OCI-M2 (cell line): ENCODE results near the gene FBL.
"Not testable (repeated sequence)": the region's sequence is repeated elsewhere in the genome, so short reads cannot be mapped to it uniquely, and the experiment has no call there.

Experiments used
- DNase-seq: peaks from one replicate; lab custom pipeline; 2025; ENCODE audit not compliant: unreplicated experiment; lab: John Stamatoyannopoulos, UW

FBL gene

DNA sequence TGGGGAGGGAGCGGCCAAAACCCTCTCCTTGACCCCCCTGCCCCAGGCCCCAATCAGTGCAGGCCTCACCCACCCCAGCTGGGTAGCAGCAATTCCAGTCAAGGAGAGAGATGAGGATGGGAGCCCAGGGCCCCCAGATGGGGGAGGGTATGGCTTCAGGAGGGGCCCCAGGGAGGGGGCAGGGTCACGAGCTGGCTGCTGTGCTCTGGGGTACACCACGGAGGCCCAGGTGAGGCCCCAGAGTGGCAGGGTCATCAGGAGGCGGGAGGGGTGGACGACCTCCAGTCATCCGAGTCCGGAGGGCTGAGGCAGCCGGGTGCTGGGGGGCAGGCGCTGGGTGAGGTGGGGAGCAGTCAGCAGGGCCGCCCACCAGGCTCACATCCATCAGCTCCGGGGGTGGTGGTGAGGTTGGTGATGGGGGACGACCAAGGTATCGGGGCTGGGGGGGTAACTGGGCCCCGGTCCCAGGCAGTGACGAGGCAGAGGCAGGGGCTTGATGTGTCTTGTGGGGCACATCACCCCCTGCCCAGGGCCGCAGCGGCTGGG, 20.6 kb downstream of the FBL start:
- DNase-seq: no peak

DNA sequence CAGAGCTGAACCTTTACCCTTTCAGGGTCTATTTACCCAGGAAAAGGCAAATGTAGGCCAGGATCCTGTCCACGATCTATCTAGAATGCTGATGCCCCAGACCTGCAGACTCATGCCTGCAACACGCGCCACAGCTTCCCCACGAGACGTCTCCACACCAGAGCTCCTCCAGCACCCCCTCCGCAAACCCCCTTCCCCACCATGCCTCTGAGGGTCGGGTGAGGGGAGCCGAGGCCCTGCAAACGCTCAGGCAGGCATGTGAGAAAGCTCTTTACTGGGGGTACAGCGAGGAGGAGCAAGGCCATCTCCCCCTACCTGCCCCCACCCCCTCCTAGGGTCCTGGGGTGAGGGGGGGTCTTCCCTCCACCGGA, 21.1 kb downstream of the FBL start:
- DNase-seq: no peak

DNA sequence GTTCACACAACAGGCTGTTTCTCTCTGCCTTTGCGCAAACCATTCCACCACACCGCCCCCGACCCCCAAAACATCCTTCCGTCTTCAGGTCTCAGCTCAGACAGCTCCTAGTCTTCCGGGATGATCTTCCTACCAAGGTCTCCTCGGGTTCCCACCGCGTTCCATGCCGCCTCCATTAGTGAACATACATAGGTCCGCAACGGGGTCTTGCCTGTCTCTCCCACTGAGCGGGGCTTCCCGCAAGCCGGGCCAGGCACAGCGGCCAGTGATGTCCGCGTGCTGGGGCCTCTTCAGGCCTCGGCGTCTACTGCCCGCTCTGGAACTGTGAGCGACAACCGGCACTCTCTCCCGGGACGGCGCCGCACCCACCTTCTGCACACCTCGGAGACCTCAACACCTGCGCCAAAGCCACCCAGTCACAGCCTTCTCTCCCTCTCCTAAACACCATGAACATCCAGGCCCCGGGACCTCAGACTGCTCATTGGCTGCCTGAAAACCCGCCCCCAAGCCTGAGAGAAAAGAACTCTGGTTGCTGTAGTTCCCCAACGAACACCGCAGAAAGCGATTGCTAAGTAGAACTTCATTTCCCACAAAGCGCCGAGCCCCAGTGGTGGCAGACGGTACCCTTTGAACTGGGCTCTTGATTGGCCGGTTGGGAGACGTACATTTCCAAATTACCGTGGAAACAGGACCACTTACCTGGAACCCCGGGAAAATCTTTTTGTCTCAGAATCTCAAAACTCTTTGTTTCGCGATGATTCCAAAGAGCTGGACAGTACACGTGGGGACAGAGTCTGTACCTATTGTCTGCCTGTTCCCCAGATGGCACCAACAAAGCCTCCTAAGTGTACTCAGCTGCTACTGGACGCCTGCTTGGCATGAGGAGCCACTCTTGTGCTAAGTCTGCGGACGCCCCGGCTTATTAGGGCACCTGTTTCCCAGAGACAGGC, 21.8 kb downstream of the FBL start:
- peak; percentile 95 for DNase-seq

DNA sequence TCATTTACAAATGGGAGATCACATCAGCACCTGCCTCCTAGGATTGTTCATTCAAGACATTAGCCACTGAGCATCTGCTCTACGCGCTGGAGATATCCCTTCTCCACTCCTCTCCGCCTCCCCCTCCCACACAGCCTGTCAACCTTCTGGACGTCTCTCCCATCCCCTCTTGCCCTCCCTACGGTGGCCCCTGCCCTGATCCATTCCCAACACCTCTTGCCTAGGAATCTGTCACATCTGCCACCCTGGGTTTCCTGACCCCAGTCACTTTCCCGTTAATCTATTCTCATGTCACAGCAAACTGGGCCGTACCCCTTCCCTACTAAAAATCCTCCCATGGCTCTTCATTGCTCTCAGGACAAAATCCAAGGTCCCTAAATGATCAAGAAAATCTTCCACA, 22.5 kb downstream of the FBL start:
- no peak for DNase-seq

DNA sequence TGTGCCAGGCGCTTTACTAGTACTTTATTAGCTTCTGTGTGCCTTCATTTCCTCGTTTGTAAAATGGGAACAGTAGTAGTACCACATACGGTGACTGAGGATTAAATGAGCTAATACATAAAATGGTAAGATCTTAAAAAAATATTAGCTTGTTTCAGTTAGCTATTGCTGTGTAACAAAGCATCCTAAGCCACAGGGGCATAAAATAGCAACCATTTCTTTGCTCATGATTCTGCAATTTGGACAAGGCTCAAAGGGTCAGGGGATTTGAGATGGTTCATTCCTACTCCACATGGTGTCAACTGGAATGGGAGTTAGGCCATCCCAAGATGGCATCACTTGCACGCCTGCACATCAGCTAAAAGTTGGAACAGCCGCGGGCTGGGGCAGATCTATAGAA, 25.5 kb downstream of the FBL start:
- no peak for DNase-seq

DNA sequence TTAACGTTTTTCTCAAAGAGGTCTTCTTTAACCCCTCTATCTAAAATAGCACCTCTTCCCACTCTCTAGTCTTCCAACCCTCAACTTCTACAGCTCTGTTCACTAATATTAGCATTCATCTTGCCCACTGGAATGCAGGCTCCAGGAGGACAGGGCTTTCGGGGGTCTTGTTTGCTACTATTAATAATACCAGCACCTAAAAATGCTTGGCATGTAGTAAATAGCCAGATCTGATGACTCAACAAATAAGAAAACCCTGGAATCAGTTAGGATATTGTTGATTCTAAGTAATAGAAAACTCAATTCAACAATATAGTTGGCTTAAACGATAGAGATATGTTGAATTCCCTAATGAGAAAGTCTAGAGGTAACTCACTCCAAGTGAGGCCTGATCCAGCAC, 26.4 kb downstream of the FBL start:
- DNase-seq: no peak

DNA sequence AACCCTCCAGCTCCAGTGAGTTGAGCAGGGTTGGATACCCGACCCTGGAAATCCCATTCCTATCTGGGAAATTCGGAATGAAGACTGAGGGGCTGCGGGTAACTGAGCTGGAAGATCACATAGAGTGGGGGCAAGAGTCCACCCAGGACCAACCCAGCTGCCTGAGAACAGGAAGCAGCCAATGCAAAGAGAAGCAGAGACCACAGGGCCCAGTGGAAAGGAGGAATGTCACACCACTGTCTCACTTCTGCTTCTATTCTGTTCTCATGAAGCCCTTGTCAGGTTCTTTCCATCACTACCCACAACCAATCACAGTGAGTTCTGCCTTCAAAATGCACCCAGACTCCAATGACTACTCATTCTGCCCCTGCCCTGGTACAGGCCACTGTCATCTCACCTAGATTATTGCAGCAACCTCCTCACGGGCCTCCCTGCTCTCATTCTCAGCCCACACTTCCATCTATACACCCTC, 27.5 kb downstream of the FBL start:
- DNase-seq: no peak

DNA sequence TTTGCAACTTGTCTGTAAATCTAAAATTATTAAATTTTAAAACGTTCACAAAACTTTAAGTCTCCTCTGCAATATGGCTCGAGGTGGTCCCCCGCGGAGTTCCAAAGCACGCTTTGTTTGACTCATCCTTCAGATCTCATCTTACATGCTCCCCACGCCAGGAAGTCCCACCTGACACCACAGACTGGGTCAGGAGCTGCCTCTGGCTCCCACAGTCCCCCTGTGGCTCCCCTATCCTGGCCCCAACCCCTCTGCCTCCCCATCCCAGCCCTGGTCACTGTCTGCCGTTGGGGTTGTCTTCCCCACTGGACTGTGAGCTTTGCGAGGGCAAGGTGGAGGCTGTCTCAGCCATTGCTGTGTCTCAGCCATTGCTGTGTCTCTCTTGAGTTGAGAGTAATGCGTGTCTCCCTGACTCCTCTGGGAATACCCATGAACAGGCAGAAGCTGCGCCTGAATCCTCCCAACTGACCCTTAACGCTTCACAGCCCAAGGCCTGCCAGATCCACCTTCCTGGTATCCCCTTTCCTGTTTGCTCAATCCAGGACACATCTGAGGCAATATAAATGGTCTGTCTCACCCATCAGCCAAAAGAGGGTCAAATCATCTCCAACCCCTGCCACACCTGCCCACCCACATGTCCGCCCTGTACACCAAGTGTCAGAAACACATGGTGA, 28.2 kb downstream of the FBL start:
- DNase-seq: no peak

DNA sequence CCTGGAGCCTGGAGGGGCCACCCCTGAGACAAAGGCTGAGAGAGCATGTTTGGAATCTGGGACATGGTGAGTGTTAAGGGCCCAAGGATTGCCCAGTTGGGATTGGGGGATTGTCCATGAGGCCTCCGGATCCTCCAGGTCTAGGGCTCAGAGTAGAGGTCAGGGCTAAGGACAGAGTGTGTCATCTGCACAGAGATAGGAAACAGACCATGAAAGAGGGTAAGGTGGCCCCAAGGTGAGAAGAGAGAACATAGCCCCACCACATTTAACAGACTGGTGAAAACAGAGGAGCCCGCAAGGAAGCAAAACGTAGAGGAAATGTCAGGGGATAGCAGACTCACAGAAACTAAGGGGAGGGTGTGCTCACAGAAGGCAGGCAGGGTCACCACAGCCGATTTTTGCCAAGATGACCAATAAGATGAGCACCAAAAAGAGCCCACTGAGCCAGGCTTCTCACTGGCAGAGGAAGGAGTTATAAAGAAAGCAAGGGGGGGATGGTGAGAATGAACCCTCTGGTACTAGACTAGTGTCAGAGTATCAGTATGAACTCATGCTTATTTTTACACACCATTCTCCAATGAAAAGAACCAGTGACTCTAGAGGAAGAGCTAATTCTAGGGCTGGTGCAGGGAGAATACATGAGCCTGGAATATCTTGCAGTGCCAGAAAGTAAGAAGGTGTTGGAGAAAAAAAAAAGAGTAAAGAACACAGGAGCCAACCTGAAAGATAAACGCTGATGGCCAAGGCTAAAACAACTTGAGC, 29.7 kb downstream of the FBL start:
- DNase-seq: no peak

DNA sequence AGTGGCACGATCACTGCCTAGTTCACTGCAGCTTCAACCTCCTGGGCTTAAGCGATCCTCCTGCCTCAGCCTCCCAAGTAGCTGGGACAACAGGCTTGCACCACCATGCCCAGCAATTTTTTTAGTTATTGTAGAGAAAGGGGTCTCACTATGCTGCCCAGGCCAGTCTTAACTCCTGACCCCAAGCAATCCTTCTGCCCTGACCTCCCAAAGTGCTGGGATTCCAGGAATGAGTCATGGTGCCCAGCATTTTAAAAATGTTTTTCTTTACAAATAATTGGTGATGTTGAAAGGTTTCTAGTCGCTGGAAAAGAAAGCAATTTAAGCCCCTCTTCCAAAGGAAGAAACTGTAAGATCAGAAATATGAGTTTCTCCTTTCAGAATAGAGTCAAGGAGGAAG, 31.6 kb downstream of the FBL start:
- no peak for DNase-seq

DNA sequence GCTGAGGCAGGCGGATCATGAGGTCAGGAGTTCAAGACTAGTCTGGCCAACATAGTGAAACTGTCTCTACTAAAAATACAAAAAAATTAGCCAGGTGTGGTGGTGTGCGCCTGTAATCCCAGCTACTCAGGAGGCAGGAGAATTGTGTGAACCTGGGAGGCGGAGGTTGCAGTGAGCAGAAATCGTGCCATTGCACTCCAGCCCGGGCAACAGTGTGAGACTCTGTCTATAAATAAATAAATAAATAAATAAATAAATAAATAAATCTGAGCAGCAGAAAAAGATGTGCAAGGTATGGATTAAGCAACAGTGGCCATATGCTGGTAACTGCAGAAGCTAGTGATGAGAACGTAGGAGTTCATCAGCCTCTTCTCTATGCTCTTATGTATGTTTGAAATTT, 32.1 kb downstream of the FBL start:
- not testable (repeated sequence) for DNase-seq

DNA sequence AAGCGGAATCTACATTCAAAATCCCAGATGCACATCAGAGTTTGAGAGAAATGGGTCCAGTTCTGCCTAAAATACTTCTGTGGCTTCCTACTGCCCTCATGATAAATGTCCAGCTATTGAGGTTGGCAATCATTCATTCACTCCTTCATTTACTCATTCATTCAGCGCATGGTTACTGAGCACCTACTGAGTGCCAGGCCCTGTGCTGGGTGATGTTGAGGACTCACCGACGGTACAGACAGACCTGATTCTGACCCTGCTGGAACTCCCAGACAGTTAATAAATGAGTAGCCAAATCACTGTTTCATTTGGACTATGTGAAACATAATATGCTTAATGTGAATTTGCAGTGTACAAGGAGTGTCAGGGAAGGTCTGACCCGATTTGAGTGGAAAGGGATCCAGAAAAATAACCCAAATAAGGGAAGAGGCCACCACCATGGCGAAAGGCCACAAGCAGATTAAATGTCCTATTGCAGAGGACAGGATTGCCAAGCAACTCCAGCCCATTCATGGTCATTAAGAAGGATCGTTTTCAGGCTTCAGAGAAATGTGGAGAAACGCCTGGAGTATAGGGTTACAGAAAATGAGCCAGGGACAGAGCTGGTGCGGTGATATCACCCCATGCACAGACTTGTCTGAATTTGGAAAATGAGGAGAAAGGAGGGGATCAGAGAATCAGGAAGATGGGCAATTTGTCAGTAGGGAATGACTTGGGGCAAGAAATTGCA, 32.8 kb downstream of the FBL start:
- DNase-seq: no peak

DNA sequence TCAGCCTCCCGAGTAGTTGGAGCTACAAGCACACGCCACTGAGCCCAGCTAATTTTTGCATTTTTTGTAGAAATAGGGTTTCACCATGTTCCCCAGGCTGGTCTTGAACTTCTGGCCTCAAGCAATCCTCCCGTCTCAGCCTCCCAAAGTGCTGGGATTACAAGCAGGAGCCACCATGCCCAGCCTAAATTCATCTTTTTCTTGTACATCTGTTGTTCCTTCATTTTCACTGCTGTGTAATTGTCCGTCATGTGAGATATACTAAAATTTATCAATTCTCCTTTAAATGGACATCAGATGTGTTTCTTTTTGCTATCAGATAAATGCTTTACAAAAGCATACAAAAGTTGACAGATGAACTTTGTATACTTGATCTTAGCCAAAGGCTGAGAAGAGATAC, 35.1 kb downstream of the FBL start:
- DNase-seq: no peak

DNA sequence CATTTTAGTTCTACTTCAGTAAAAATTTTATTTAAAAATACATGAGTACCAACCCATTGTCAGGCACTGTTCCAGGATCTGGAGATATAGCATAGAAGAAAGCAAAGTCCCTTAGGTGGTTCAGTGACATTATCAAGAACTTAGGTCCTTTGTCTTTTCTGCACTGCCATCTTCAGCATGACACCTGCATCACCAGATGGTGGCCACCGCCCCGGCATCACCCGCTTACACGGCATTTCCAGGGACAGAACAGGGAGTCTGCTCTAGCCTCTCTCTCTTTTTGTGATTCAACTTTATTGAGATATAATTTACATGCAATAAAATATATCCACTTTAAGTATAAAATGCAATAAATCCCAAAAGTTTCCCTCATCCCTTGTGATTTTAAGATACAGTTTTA, 35.8 kb downstream of the FBL start:
- no peak for DNase-seq

DNA sequence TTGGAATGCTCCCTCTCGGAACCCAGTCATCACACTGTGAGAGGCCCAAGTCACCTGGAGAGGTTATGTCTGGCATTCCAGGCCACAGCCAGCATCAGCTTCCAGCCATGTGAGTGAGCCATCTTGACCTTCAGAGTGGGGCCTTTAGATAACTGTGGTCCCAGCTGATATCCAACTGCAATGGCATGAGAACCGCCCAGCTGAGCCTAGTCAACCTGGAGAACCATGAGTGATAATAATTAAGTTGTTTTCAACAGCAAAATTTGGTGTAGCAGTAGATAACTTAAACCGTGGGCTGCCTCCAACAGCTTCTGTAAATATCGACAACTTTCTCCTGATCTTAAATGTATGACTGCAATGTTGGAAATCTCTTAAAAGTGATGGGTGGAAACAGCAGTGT, 36.8 kb downstream of the FBL start:
- no peak for DNase-seq

DNA sequence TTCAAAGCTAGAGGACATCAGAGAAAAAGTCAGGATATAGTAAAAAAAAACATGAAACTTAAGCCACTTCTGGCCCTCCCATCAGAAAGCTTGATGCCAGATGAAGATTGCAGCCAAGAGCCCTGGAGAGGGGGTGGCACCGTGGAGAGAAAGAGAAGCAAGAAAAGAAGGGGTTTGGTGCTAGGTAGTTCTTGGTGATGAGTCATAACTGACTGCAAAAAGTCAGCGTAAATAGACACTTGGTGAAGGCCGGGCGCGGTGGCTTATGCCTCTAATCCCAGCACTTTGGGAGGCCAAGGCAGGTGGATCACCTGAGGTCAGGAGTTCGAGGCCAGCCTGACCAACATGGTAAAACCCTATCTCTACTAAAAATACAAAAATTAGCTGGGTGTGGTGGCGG, 37.5 kb downstream of the FBL start:
- not testable (repeated sequence) for DNase-seq

DNA sequence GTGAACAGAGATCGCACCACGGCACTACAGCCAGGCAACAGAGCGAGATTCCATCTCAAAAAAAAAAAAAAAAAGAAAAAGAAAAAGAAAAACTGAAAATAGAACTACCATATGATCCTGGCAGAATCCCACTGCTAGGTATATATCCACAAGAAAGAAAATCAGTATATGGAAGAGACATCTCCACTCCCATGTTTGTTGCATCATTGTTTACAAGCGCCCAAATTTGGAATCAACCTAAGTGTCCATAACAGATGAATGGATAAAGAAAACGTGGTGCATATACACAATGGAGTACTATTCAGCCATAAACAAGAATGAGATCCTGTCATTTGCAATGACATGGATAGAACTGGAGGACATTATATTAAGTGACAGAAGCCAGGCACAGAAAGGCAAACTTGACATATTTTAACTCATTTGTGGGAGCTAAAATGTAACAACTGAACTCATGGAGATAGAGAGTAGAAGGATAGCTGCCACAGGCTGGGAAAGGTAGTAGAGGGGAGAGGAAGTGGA, 38.3 kb downstream of the FBL start:
- no peak for DNase-seq

DNA sequence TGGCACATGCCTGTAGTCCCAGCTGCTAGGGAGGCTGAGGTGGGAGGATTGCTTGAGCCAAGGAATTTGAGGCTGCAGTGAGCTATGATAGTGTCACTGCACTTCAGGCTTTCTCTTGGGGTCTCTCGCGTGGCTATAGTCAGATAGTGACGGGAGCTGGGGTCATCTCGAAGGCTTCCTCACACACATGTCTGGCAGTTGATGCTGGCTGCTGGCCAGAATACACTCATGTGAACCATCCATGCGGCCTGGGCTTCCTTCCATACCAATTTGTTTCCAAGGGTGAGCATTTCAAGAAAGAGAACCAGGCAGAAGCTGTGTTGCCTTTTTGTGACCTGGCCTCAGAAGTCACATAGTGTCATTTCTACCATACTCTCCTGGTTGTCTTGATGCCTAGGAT, 41.1 kb downstream of the FBL start:
- no peak for DNase-seq

DNA sequence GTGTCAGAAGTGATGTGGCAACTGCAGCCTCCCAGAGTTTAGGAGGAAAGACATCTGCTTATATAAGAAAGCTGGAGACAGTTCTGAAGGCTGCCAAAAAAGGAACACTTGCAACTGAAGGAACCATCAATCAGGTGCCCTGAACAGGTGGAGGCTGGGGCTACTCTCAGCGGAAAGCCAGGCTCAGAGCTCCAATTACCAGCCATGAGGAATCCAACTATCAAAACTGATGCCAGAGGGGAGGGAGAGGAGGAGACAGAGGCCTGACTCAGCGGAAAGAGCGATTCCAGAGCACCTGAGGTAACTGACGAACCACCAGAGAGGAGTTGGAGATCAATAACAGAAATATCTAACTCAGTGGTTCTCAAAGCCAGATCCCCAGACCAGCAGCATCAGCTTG, 43.2 kb downstream of the FBL start:
- DNase-seq: no peak

DNA sequence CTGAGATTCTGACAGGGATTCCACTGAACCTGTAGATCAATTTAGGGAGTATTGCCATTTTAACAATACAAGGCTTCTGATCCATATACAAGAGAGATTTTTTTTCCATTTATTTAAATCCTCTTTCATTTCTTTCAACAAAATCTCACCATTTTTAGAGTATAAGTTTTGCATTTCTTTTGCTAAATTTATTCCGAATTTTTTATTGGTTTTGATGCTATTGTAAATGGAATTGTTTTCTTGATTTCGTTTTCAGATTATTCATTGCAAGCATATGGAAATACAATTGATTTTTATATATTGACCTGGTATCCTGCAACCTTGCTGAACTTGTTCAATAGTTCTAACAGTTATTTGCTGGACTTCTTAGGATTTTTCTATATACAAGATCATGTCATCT, 49.1 kb downstream of the FBL start:
- no peak for DNase-seq
